NCI-H2227 treated with DMSO at 0.1 percent for 48 hours (cell line): Measurements from ENCODE around the gene THRAP3.

Experiments used
- DNase-seq: peaks from one replicate; lab custom pipeline; 2025; lab: John Stamatoyannopoulos, UW

THRAP3 gene

DNA sequence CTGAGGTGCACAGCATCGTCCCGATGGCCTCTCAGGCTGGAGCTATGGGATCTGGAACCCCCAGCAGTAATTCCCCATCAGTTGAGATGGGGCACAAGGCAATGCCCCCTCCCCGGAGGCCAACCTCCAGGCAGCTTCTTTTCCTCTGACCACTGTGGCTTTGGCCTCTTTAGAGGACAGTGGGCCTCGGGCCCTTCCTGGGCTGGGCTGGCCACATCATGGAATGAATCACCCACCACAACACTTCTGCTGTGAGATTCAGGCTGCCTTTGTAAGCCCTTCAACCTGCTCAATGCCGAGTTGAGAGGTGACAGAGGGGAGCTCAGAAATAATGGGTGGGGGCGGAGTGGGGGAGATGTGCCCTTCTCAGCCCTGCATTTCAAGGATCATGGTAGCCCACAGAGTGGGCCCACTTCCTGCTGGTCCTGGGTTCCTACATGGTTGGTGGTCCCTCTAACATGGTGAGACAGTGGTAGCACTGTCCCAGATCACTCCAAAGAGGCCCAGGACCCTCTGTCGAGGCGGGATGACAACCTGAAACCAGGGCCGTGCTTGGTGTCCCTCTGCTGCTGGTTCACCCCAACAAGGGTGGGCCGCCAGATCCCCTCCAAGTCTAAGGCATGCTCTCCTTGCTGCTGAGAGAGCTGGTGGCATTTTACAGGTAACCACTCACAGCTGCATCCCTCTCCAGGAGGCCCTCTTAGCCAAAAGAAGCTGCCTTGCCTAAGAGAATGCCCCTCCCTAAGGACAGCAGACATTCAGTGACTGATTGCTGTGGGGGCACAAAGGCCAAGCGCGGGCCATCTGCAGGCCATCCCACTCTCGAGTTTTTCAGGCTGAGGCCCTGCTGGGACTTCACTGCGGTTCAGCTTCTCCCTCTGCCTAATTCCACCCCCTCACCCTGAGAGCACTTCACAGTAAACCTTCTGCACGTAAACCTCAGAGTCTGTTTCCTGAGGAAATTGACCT, 129.0 kb downstream of the THRAP3 start:
- no peak for DNase-seq

DNA sequence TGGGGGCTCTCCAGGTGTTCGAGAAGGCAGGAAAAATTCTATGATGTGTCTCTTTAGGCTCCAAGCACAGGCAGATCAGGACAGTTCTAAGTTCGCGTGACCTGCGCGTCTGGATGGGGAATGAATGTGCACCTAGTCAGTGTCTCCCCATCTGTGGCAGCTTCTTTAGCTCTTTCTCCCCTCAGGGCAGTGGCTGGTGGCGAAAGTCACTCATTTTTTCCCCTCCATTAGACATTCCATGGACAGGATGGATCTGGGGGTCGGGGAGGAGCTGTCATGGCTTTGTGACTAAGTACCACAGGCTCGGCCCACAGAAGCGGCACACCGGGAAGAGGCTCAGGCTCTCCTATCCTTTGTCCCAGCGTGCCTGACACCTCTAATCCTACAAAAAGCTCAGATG, 130.2 kb downstream of the THRAP3 start:
- no peak for DNase-seq
